Choroid plexus epithelial cell (primary cell): ENCODE measurements around the gene PLCE1.

Source experiments
- DNase-seq: peaks from one replicate; pipeline ENCODE4 v3.0.0-alpha.2; 2010; ENCODE audit warnings: low read depth
- H3K4me3 ChIP-seq: 2 replicates; pipeline ENCODE4 v1.5.1; 2011; ENCODE audit warnings: low read depth, mild to moderate bottlenecking, control low read depth, low read length, moderate library complexity
- CTCF ChIP-seq: conservative IDR thresholded peaks from 2 replicates; pipeline ENCODE4 v1.5.1; 2011; ENCODE audit warnings: low read depth, mild to moderate bottlenecking, control low read depth, inconsistent platforms, low read length, moderate library complexity

PLCE1 gene

GRCh38 chr10:93994438-93994801 lies 689 bp downstream of the PLCE1 start:
- DNase-seq, result peak; percentile 34
- no peak for TF ChIP-seq CTCF
- peak overlapping the region; percentile 76 for H3K4me3 ChIP-seq

- no peak for TF ChIP-seq CTCF
- no peak for DNase-seq
- H3K4me3 ChIP-seq, result no peak overlapping the region
Observed at GRCh38 chr10:93995182-93995581, 1.5 kb downstream of the PLCE1 start.

- DNase-seq, result peak; percentile 48
- no peak for TF ChIP-seq CTCF
Observed at GRCh38 chr10:93995598-93996271, 2.0 kb downstream of the PLCE1 start.

GRCh38 chr10:93996551-93996950 lies 2.8 kb downstream of the PLCE1 start:
- no peak for DNase-seq
- no peak overlapping the region for H3K4me3 ChIP-seq
- no peak for TF ChIP-seq CTCF

More at GRCh38 chr10:93995598-93996271, 2.0 kb downstream of the PLCE1 start:
- H3K4me3 ChIP-seq, result no peak overlapping the region

GRCh38 chr10:93997546-93997945 lies 3.8 kb downstream of the PLCE1 start:
- DNase-seq, result no peak
- H3K4me3 ChIP-seq, result no peak overlapping the region
- TF ChIP-seq CTCF, result no peak

GRCh38 chr10:93999401-93999851 lies 5.7 kb downstream of the PLCE1 start:
- TF ChIP-seq CTCF, result no peak
- peak; percentile 22 for DNase-seq
- H3K4me3 ChIP-seq, result no peak overlapping the region
